Gastrocnemius medialis (tissue), 4 donors: Measurements from ENCODE around the gene KNG1.

ENCODE experiments used
- POLR2A ChIP-seq, 2 donors: fragments of 450-650 bp; IDR thresholded peaks; one replicate each; pipeline ENCODE4 v1.6.1; 2017; ENCODE audit warnings: antibody characterized with exemption in 2 of 2, mild to moderate bottlenecking in 2 of 2, moderate library complexity in 2 of 2
- TF ChIP-seq, protein P1 (sequence below), 5 experiments: fragments of 450-650 bp in 3 of 5; fragments of 200-600 bp in 2 of 5; sonication (generic) in 2 of 5; IDR thresholded peaks in 4 of 5; conservative IDR thresholded peaks in 1 of 5; 1 replicate in 4 of 5; 2 replicates in 1 of 5; pipeline ENCODE4 v1.5.1; 2016 to 2019; ENCODE audit warnings: antibody characterized with exemption in 5 of 5, mild to moderate bottlenecking in 3 of 5, moderate library complexity in 3 of 5

DNA sequence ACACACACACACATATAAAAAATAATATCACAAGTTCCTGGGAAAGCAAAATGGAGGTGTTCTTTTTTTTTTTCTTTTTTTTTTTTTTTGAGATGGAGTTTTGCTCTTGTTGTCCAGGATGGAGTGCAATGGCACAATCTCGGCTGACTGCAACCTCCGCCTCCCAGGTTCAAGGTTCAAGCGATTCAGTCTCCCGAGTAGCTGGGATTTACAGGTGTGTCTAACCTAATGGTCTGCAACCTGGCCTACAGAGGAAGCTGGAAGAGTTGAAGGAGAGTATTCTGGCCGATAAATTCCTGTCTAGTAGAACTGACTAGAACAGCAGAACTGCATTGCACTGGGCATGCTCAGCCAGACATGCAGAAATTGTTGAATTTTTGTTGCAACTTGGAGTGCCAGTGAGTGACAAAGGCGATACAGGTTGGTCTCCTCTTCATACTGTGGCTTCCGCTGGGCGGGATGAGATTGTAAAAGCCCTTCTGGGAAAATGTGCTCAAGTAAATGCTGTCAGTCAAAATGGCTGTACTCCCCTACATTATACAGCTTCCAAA, 43.8 kb downstream of the KNG1 start:
- TF ChIP-seq, protein P1, sequence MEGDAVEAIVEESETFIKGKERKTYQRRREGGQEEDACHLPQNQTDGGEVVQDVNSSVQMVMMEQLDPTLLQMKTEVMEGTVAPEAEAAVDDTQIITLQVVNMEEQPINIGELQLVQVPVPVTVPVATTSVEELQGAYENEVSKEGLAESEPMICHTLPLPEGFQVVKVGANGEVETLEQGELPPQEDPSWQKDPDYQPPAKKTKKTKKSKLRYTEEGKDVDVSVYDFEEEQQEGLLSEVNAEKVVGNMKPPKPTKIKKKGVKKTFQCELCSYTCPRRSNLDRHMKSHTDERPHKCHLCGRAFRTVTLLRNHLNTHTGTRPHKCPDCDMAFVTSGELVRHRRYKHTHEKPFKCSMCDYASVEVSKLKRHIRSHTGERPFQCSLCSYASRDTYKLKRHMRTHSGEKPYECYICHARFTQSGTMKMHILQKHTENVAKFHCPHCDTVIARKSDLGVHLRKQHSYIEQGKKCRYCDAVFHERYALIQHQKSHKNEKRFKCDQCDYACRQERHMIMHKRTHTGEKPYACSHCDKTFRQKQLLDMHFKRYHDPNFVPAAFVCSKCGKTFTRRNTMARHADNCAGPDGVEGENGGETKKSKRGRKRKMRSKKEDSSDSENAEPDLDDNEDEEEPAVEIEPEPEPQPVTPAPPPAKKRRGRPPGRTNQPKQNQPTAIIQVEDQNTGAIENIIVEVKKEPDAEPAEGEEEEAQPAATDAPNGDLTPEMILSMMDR (IDR thresholded peaks at IDR 0.05 in 4 of 5, conservative IDR thresholded peaks at IDR 0.05 in 1 of 5): no peak
- no peak for TF ChIP-seq POLR2A (IDR thresholded peaks at IDR 0.05)
